Fibroblast of pulmonary artery (primary cell): Measurements from ENCODE around the gene PAX3.

Experiments
- DNase-seq: peaks from one replicate; pipeline ENCODE4 v3.0.0-alpha.2; 2010; ENCODE audit warnings: low read depth
- H3K4me3 ChIP-seq: replicated peaks from 2 replicates; pipeline ENCODE4 v1.5.1; 2011; ENCODE audit warnings: low read depth, mild to moderate bottlenecking, control low read depth, low read length, moderate library complexity
- CTCF ChIP-seq: IDR thresholded peaks from 2 replicates; pipeline ENCODE4 v1.5.1; 2011; ENCODE audit warnings: mild to moderate bottlenecking, control low read depth, low read length, inconsistent platforms; ENCODE audit errors: missing control alignments

PAX3 gene

GRCh38 chr2:222214885-222215284, 83.9 kb downstream of the PAX3 start:
- no peak for DNase-seq
- TF ChIP-seq CTCF, result no peak

GRCh38 chr2:222213049-222213448, 85.7 kb downstream of the PAX3 start:
- DNase-seq, result no peak
- TF ChIP-seq CTCF, result no peak
- no peak overlapping the region for H3K4me3 ChIP-seq

More at GRCh38 chr2:222214885-222215284, 83.9 kb downstream of the PAX3 start:
- H3K4me3 ChIP-seq, result no peak overlapping the region

- TF ChIP-seq CTCF, result no peak
- DNase-seq, result no peak
- H3K4me3 ChIP-seq, result no peak overlapping the region
Measured at GRCh38 chr2:222212571-222212970, 86.2 kb downstream of the PAX3 start.

- no peak overlapping the region for H3K4me3 ChIP-seq
- no peak for DNase-seq
- TF ChIP-seq CTCF, result no peak
Measured at GRCh38 chr2:222208010-222208690, 90.6 kb downstream of the PAX3 start.

GRCh38 chr2:222205136-222205535, 93.7 kb downstream of the PAX3 start:
- DNase-seq, result no peak
- TF ChIP-seq CTCF, result no peak
- no peak overlapping the region for H3K4me3 ChIP-seq

- no peak for DNase-seq
- no peak overlapping the region for H3K4me3 ChIP-seq
- TF ChIP-seq CTCF, result no peak
Measured at GRCh38 chr2:222203041-222203440, 95.8 kb downstream of the PAX3 start.

- DNase-seq, result no peak
- TF ChIP-seq CTCF, result no peak
- H3K4me3 ChIP-seq, result no peak overlapping the region
Measured at GRCh38 chr2:222196159-222196558, 102.6 kb downstream of the PAX3 start.
